ENCODE results near the gene EXOG.

- no peak for TF ChIP-seq POLR2A (IDR thresholded peaks at IDR 0.05; ENCODE audit: borderline replicate concordance, extremely low read depth, insufficient read depth, insufficient read length)
- TF ChIP-seq RAD21 (IDR thresholded peaks at IDR 0.05; ENCODE audit: low read depth): no peak
- TF ChIP-seq, protein P1, sequence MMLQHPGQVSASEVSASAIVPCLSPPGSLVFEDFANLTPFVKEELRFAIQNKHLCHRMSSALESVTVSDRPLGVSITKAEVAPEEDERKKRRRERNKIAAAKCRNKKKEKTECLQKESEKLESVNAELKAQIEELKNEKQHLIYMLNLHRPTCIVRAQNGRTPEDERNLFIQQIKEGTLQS (IDR thresholded peaks at IDR 0.05): no peak
- no peak for TF ChIP-seq TCF7L2 (IDR thresholded peaks at IDR 0.05; ENCODE audit: borderline replicate concordance, extremely low read depth, insufficient read depth, insufficient read length)
- TF ChIP-seq, protein P2, sequence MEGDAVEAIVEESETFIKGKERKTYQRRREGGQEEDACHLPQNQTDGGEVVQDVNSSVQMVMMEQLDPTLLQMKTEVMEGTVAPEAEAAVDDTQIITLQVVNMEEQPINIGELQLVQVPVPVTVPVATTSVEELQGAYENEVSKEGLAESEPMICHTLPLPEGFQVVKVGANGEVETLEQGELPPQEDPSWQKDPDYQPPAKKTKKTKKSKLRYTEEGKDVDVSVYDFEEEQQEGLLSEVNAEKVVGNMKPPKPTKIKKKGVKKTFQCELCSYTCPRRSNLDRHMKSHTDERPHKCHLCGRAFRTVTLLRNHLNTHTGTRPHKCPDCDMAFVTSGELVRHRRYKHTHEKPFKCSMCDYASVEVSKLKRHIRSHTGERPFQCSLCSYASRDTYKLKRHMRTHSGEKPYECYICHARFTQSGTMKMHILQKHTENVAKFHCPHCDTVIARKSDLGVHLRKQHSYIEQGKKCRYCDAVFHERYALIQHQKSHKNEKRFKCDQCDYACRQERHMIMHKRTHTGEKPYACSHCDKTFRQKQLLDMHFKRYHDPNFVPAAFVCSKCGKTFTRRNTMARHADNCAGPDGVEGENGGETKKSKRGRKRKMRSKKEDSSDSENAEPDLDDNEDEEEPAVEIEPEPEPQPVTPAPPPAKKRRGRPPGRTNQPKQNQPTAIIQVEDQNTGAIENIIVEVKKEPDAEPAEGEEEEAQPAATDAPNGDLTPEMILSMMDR (IDR thresholded peaks at IDR 0.05 in 2 of 3, conservative IDR thresholded peaks at IDR 0.05 in 1 of 3; ENCODE audit: borderline replicate concordance in 1 of 3, insufficient read depth in 1 of 3, low read depth in 2 of 3, low read length in 2 of 3): no peak
- no peak for TF ChIP-seq EGR1 (IDR thresholded peaks at IDR 0.05; ENCODE audit: low read depth)
- TF ChIP-seq REST (IDR thresholded peaks at IDR 0.05; ENCODE audit: low read depth): no peak
- no peak for TF ChIP-seq EZH2 (IDR thresholded peaks at IDR 0.05)
Observed at GRCh38 chr3:38552364-38552763, 56.2 kb downstream of the EXOG start.
